ENCODE results near the gene PIKFYVE.
"Not testable (repeated sequence)": the region's sequence is repeated elsewhere in the genome, so short reads cannot be mapped to it uniquely, and the experiment has no call there.

PIKFYVE gene

GRCh38 chr2:208266936-208267335 lies 881 bp downstream of the PIKFYVE start:
- Histone ChIP-seq H3K9me3 (ENCODE audit: control insufficient read depth, insufficient read depth, low read length) (no peaks in the 10 kb centered on the region), H3K36me3 (ENCODE audit: insufficient read depth, low read length) (peaks cover 5% of the 10 kb centered on the region; the same call in 1 of the 2 replicates), H3K9ac (ENCODE audit: low read depth, low read length) (peak overlapping the region; percentile 66), H3K4me1 (ENCODE audit: insufficient read depth, low read length) (0 out of 2 replicates have a peak, but pooled peaks cover 3% of the 10 kb centered on the region)

- not testable (repeated sequence) for H3K36me3 ChIP-seq (ENCODE audit: insufficient read depth, low read length); H3K4me1 ChIP-seq (ENCODE audit: insufficient read depth, low read length); H3K9me3 ChIP-seq (ENCODE audit: control insufficient read depth, insufficient read depth, low read length)
- peak overlapping the region; percentile 66 for H3K9ac ChIP-seq (ENCODE audit: low read depth, low read length)
Measured at GRCh38 chr2:208267526-208267925, 1.5 kb downstream of the PIKFYVE start.

- peaks cover 9% of the 10 kb centered on the region; the same call in 1 of the 2 replicates for H3K36me3 ChIP-seq (ENCODE audit: insufficient read depth, low read length)
- H3K9ac ChIP-seq (ENCODE audit: low read depth, low read length): peak overlapping the region; percentile 66
- 0 out of 2 replicates have a peak, but pooled peaks cover 3% of the 10 kb centered on the region for H3K4me1 ChIP-seq (ENCODE audit: insufficient read depth, low read length)
Measured at GRCh38 chr2:208268156-208268952, 2.3 kb downstream of the PIKFYVE start.

GRCh38 chr2:208269091-208269490 lies 3.0 kb downstream of the PIKFYVE start:
- Histone ChIP-seq H3K4me1 (ENCODE audit: insufficient read depth, low read length) (0 out of 2 replicates have a peak, but pooled peaks cover 3% of the 10 kb centered on the region), H3K9ac (ENCODE audit: low read depth, low read length) (no peak overlapping the region), H3K36me3 (ENCODE audit: insufficient read depth, low read length) (peaks cover 16% of the 10 kb centered on the region; the same call in 1 of the 2 replicates), H3K9me3 (ENCODE audit: control insufficient read depth, insufficient read depth, low read length) (no peaks in the 10 kb centered on the region)

More at GRCh38 chr2:208268156-208268952, 2.3 kb downstream of the PIKFYVE start:
- no peaks in the 10 kb centered on the region for H3K9me3 ChIP-seq (ENCODE audit: control insufficient read depth, insufficient read depth, low read length)

GRCh38 chr2:208274748-208275147 lies 8.7 kb downstream of the PIKFYVE start:
- Histone ChIP-seq H3K36me3 (ENCODE audit: insufficient read depth, low read length) (peaks cover 42% of the 10 kb centered on the region), H3K9ac (ENCODE audit: low read depth, low read length) (no peak overlapping the region), H3K9me3 (ENCODE audit: control insufficient read depth, insufficient read depth, low read length) (no peaks in the 10 kb centered on the region), H3K4me1 (ENCODE audit: insufficient read depth, low read length) (no peaks in the 10 kb centered on the region)

GRCh38 chr2:208278549-208278948 lies 12.5 kb downstream of the PIKFYVE start:
- Histone ChIP-seq H3K9ac (ENCODE audit: low read depth, low read length) (no peak overlapping the region), H3K36me3 (ENCODE audit: insufficient read depth, low read length) (peaks cover 36% of the 10 kb centered on the region), H3K4me1 (ENCODE audit: insufficient read depth, low read length) (no peaks in the 10 kb centered on the region), H3K9me3 (ENCODE audit: control insufficient read depth, insufficient read depth, low read length) (no peaks in the 10 kb centered on the region)

- Histone ChIP-seq H3K9me3 (ENCODE audit: control insufficient read depth, insufficient read depth, low read length) (no peaks in the 10 kb centered on the region), H3K4me1 (ENCODE audit: insufficient read depth, low read length) (no peaks in the 10 kb centered on the region), H3K36me3 (ENCODE audit: insufficient read depth, low read length) (peaks cover 30% of the 10 kb centered on the region), H3K9ac (ENCODE audit: low read depth, low read length) (no peak overlapping the region)
Measured at GRCh38 chr2:208279236-208279635, 13.2 kb downstream of the PIKFYVE start.

- H3K4me1 ChIP-seq (ENCODE audit: insufficient read depth, low read length): no peaks in the 10 kb centered on the region
- peaks cover 20% of the 10 kb centered on the region for H3K36me3 ChIP-seq (ENCODE audit: insufficient read depth, low read length)
- no peaks in the 10 kb centered on the region for H3K9me3 ChIP-seq (ENCODE audit: control insufficient read depth, insufficient read depth, low read length)
- H3K9ac ChIP-seq (ENCODE audit: low read depth, low read length): no peak overlapping the region
Measured at GRCh38 chr2:208280234-208280633, 14.2 kb downstream of the PIKFYVE start.

GRCh38 chr2:208280933-208281332 lies 14.9 kb downstream of the PIKFYVE start:
- H3K9me3 ChIP-seq (ENCODE audit: control insufficient read depth, insufficient read depth, low read length): no peaks in the 10 kb centered on the region
- peaks cover 24% of the 10 kb centered on the region for H3K36me3 ChIP-seq (ENCODE audit: insufficient read depth, low read length)
- H3K9ac ChIP-seq (ENCODE audit: low read depth, low read length): no peak overlapping the region
- no peaks in the 10 kb centered on the region for H3K4me1 ChIP-seq (ENCODE audit: insufficient read depth, low read length)

- Histone ChIP-seq H3K9ac (ENCODE audit: low read depth, low read length) (no peak overlapping the region), H3K4me1 (ENCODE audit: insufficient read depth, low read length) (no peaks in the 10 kb centered on the region), H3K36me3 (ENCODE audit: insufficient read depth, low read length) (peaks cover 30% of the 10 kb centered on the region), H3K9me3 (ENCODE audit: control insufficient read depth, insufficient read depth, low read length) (0 out of 2 replicates have a peak, but pooled peaks cover 7% of the 10 kb centered on the region)
Measured at GRCh38 chr2:208285853-208286252, 19.8 kb downstream of the PIKFYVE start.

- peaks cover 22% of the 10 kb centered on the region for H3K36me3 ChIP-seq (ENCODE audit: insufficient read depth, low read length)
- no peaks in the 10 kb centered on the region for H3K4me1 ChIP-seq (ENCODE audit: insufficient read depth, low read length)
- H3K9ac ChIP-seq (ENCODE audit: low read depth, low read length): no peak overlapping the region
- H3K9me3 ChIP-seq (ENCODE audit: control insufficient read depth, insufficient read depth, low read length): 0 out of 2 replicates have a peak, but pooled peaks cover 7% of the 10 kb centered on the region
Measured at GRCh38 chr2:208294482-208295024, 28.5 kb downstream of the PIKFYVE start.

- Histone ChIP-seq H3K9me3 (ENCODE audit: control insufficient read depth, insufficient read depth, low read length) (0 out of 2 replicates have a peak, but pooled peaks cover under 1% of the 10 kb centered on the region), H3K4me1 (ENCODE audit: insufficient read depth, low read length) (no peaks in the 10 kb centered on the region), H3K36me3 (ENCODE audit: insufficient read depth, low read length) (peaks cover 13% of the 10 kb centered on the region), H3K9ac (ENCODE audit: low read depth, low read length) (no peak overlapping the region)
Measured at GRCh38 chr2:208295834-208296233, 29.8 kb downstream of the PIKFYVE start.

- Histone ChIP-seq H3K9me3 (ENCODE audit: control insufficient read depth, insufficient read depth, low read length) (no peaks in the 10 kb centered on the region), H3K36me3 (ENCODE audit: insufficient read depth, low read length) (peaks cover 13% of the 10 kb centered on the region), H3K9ac (ENCODE audit: low read depth, low read length) (no peak overlapping the region), H3K4me1 (ENCODE audit: insufficient read depth, low read length) (no peaks in the 10 kb centered on the region)
Measured at GRCh38 chr2:208296610-208297009, 30.6 kb downstream of the PIKFYVE start.

- Histone ChIP-seq H3K9me3 (ENCODE audit: control insufficient read depth, insufficient read depth, low read length) (no peaks in the 10 kb centered on the region), H3K4me1 (ENCODE audit: insufficient read depth, low read length) (no peaks in the 10 kb centered on the region), H3K36me3 (ENCODE audit: insufficient read depth, low read length) (peaks cover 16% of the 10 kb centered on the region), H3K9ac (ENCODE audit: low read depth, low read length) (no peak overlapping the region)
Measured at GRCh38 chr2:208297961-208298360, 31.9 kb downstream of the PIKFYVE start.

Data from ES-I3 (cell line).